Fibroblast of mammary gland (primary cell): ENCODE data around the gene TMEM123.

Source experiments
- DNase-seq: peaks from one replicate; pipeline ENCODE4 v3.0.0-alpha.2; 2010; ENCODE audit warnings: low read depth
- H3K4me3 ChIP-seq: 2 replicates; pipeline ENCODE4 v1.5.1; 2011; ENCODE audit warnings: low read depth, mild to moderate bottlenecking, low read length, moderate library complexity; ENCODE audit not compliant: control insufficient read depth
- CTCF ChIP-seq: conservative IDR thresholded peaks from 2 replicates; pipeline ENCODE4 v1.5.1; 2011; ENCODE audit warnings: low read depth, low read length, inconsistent platforms; ENCODE audit not compliant: control insufficient read depth, insufficient read depth

The TMEM123 gene

GRCh38 chr11:102485095-102485722 lies 32.6 kb upstream of the TMEM123 start:
- DNase-seq, result peak; percentile 38
- no peak overlapping the region for H3K4me3 ChIP-seq
- no peak for TF ChIP-seq CTCF

- no peak for TF ChIP-seq CTCF
- no peak for DNase-seq
Measured at GRCh38 chr11:102482433-102482832, 29.9 kb upstream of the TMEM123 start.

GRCh38 chr11:102479733-102480132 lies 27.2 kb upstream of the TMEM123 start:
- TF ChIP-seq CTCF, result no peak
- no peak overlapping the region for H3K4me3 ChIP-seq
- no peak for DNase-seq

More at GRCh38 chr11:102482433-102482832, 29.9 kb upstream of the TMEM123 start:
- no peak overlapping the region for H3K4me3 ChIP-seq

- TF ChIP-seq CTCF, result no peak
Measured at GRCh38 chr11:102478673-102479299, 26.2 kb upstream of the TMEM123 start.

GRCh38 chr11:102476812-102477211 lies 24.2 kb upstream of the TMEM123 start:
- no peak overlapping the region for H3K4me3 ChIP-seq
- TF ChIP-seq CTCF, result no peak
- DNase-seq, result no peak

More at GRCh38 chr11:102478673-102479299, 26.2 kb upstream of the TMEM123 start:
- no peak overlapping the region for H3K4me3 ChIP-seq
- DNase-seq, result peak; percentile 30

GRCh38 chr11:102476069-102476468 lies 23.5 kb upstream of the TMEM123 start:
- TF ChIP-seq CTCF, result no peak
- H3K4me3 ChIP-seq, result no peak overlapping the region
- peak; percentile 32 for DNase-seq
